HUDEP-2 (cell line): ENCODE measurements around the gene PGAM5.

Source experiments
- DNase-seq, 76 experiments: peaks; one replicate each; lab custom pipeline; 2025; ENCODE audit not compliant: unreplicated experiment in 76 of 76; lab: John Stamatoyannopoulos, UW

PGAM5 gene

GRCh38 chr12:132710405-132711079, at the start of gene PGAM5:
PGAM5 (plus strand) TSS chr12:132710842; CDS start chr12:132710877, 35 bp downstream.
- peak in 70 of 76 experiments; percentile 6 to 81 (median 58) for DNase-seq

- DNase-seq, result no peak
Observed at GRCh38 chr12:132660996-132661395, 49.6 kb upstream of the PGAM5 start.

- no peak for DNase-seq
Observed at GRCh38 chr12:132661972-132662371, 48.7 kb upstream of the PGAM5 start.

DNA sequence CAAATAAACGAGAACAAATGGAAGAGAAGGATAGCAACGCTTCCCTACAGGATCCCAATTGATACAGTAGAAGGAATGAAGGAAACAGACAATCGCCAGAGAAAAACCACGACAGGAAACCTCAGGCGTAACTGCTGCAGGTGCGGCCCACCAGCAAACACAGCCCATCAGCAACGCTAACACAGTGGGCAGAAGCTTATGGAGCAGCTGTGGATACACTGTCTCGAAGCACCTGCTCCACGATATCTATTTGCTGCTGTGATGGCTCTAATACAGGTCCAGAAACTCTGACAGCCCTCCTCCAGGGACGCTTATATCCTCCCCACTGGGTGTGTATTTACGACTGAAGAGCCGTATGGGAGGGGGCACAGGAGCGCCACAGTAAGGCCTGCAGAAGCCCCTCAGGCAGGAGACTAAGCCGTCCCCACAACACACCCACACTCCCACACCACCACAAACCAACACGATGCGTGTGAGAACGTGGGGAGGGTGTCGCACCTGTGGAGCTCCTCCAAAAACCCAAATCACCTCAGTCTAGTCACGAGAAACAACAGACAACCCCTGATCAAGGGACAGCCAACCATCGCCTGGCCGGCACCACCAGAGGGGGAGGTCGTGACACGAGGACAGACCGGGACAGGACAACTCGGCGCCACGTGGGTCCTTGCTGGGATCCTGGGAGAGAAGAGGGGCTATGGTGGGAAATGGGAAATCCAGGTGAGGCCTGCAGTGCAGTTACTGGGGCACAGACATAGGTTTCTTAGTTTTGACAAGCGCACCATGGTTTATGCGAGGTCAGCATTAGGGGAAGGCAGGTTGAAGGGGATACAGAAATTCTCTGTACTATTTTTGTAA, 47.5 kb upstream of the PGAM5 start:
- DNase-seq, result no peak

DNA sequence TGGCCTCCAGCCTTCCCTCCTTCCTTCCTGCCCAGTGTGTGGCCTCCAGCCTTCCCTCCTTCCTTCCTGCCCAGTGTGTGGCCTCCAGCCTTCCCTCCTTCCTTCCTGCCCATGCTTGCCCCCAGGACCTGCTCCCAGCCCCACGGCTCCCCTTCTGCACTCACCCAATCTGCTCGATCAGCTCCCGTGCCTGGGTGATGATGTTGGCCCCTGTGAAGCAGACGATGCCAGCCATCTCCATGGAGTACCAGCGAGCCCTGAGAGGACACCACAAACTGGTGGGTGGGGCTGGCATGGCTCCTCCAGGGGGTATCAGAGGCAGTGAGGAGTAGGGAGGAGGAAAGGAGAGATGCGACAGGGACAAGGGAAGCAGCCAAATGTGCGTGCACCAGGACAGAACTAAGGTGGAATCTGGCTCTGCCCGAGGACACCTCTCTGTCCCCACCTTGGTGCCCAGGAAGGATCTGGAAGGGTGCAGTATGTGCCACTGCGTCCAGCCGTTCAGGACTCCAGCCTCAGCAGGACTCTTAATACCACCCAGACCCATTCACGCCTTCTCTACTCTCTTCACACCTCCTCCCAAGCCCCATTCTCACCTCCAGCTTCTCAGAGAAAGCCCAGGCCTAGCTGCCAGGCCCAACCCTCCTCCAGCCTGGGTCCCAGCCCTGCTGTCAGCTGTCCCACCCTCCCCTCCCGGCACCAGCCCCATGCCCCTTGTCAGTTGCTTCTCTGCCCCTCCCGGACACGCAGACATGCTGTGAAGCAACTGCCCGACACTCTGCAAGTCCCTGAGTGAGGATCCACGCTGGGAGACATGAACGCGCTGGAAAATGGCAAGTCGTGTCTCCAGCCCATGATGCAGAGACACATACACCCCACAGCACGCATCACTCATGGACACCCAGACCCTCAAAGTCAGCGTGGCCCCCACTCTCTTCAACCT, 46.2 kb upstream of the PGAM5 start:
- no peak for DNase-seq

DNA sequence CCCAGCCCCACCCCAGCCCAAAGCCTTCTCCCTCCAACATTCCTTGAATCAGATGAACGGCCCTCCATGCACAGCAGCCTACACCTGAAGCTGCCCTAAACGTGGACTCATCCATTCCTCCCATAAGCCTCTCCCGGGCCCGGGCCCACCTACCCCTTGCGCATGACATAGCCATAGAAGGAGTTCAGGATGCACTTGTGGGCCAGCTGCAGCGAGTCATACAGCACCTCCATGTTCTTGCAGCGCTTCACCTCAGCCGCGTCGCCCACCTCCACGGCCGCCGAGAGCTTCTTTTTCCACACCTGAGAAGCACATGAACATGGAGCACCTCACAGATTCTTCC, 45.5 kb upstream of the PGAM5 start:
- DNase-seq, result no peak

GRCh38 chr12:132665794-132666193, 44.8 kb upstream of the PGAM5 start:
- no peak for DNase-seq

- no peak for DNase-seq
Observed at GRCh38 chr12:132668191-132669088, 42.2 kb upstream of the PGAM5 start.

GRCh38 chr12:132669166-132669879, 41.3 kb upstream of the PGAM5 start:
- DNase-seq, result no peak

- no peak for DNase-seq
Observed at GRCh38 chr12:132672116-132672515, 38.5 kb upstream of the PGAM5 start.

GRCh38 chr12:132672678-132673077, 38.0 kb upstream of the PGAM5 start:
- no peak for DNase-seq

- no peak for DNase-seq
Observed at GRCh38 chr12:132673288-132674179, 37.1 kb upstream of the PGAM5 start.

DNA sequence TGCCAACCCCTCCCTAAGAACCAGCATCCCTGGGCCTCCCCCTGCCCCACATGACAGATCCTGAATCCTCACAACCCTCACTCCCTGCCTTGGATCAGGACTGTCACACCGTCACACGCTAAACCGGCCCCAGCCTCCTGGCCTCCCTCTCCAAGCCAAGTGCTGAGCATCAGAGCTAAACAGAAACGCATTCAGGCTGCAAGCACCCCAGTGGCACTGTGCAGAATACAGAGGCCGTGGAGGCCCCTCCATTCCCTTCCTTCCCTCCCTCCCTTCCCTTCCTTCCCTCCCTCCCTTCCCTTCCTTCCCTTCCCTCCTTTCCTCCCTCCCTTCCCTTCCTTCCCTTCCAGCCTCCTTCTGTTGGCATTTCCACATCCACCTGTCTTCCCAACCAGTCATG, 36.1 kb upstream of the PGAM5 start:
- no peak for DNase-seq

- no peak for DNase-seq
Observed at GRCh38 chr12:132675757-132676432, 34.7 kb upstream of the PGAM5 start.

DNA sequence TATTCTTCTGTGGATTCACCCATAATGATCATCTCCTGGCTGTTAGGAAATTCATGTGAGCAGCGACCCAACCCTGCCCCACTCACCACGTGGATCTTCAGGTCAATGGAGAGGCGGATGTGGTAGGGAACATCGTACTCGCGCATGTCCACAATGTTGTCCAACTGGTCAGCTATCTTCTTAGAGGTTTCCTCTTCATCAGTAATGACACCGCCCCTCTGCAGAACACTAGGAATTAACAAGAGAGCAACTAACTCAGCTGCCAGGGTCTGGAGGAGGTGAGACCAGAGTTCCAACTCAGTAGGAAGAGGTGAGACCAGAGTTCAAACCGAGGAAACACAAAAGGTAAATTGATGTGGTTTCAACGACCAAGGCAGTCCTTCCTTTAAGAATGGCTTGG, 33.1 kb upstream of the PGAM5 start:
- DNase-seq, result no peak

GRCh38 chr12:132685400-132685799, 25.2 kb upstream of the PGAM5 start:
- DNase-seq, result no peak

GRCh38 chr12:132686825-132687210, 23.8 kb upstream of the PGAM5 start:
- DNase-seq, result peak in 16 of 76 experiments; percentile 8 to 58 (median 38)
